Duodenal mucosa (tissue), 2 donors: Measurements from ENCODE around the gene DOCK1.

Experiments
- H3K27ac ChIP-seq: one replicate; pipeline ENCODE4 v1.7.0; 2013; ENCODE audit warnings: low read depth, low read length
- H3K27me3 ChIP-seq, 2 donors: one replicate each; pipeline ENCODE4 v1.7.0; 2013; ENCODE audit warnings: low read length in 2 of 2, control low read depth in 1 of 2; ENCODE audit not compliant: insufficient read depth in 2 of 2, control insufficient read depth in 1 of 2
- H3K36me3 ChIP-seq, 2 donors: one replicate each; pipeline ENCODE4 v1.7.0; 2013; ENCODE audit warnings: low read length in 2 of 2, control low read depth in 1 of 2; ENCODE audit not compliant: insufficient read depth in 2 of 2, control insufficient read depth in 1 of 2
- H3K4me1 ChIP-seq, 2 donors: one replicate each; pipeline ENCODE4 v1.7.0; 2013; ENCODE audit warnings: low read length in 2 of 2, control low read depth in 1 of 2; ENCODE audit not compliant: insufficient read depth in 2 of 2, control insufficient read depth in 1 of 2
- H3K4me3 ChIP-seq, 2 donors: one replicate each; pipeline ENCODE4 v1.7.0; 2013; ENCODE audit warnings: low read length in 2 of 2, low read depth in 1 of 2
- H3K9ac ChIP-seq, 2 donors: one replicate each; pipeline ENCODE4 v1.7.0; 2013; ENCODE audit warnings: low read length in 2 of 2, low read depth in 1 of 2
- H3K9me3 ChIP-seq, 2 donors: one replicate each; pipeline ENCODE4 v1.7.0; 2013; ENCODE audit warnings: low read length in 2 of 2, control low read depth in 1 of 2; ENCODE audit not compliant: control insufficient read depth in 1 of 2

The DOCK1 gene

DNA sequence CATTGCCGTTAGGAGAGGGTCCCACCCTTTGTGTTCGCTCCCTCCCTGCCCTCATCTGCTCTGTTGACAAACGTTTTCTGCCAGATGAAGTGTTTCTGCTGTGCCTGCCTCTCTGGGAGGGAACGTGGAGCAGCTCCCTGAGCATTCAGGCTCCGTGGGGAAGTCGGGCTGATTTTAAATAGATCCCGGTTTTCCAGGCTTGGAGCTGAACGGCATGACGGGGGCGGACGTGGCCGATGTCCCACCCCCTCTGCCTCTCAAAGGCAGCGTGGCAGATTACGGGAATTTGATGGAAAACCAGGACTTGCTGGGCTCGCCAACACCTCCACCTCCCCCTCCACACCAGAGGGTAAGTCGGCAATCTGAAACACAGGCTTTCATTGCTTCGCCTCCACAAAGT lies 542.0 kb downstream of the DOCK1 start:
- Histone ChIP-seq H3K36me3 (peaks cover 0 to 41% of the 10 kb centered on the region in 2 donors), H3K9ac (no peak overlapping the region), H3K27me3 (no peaks in the 10 kb centered on the region), H3K9me3 (no peaks in the 10 kb centered on the region), H3K4me1 (no peaks in the 10 kb centered on the region), H3K4me3 (no peak overlapping the region), H3K27ac (no peak overlapping the region)

DNA sequence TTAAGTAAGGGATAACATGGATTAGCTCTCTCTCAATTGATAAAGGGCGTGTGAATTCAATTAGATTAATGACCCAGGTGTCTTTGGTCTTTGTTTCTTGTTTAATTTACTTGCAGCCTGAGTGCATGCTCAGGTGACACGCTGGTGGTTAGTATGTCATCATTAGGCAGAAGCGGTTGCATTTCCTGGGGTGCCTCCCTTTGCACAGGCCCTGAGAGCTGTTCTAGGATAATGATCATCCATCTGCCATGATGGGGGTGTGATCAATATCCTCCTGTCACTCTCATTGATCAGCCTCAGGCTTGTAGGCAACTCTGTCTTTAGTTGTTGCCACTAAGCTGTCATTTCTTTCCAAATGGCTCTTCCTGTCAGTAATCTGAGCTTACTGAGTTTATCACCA lies 544.3 kb downstream of the DOCK1 start:
- H3K36me3 ChIP-seq = peaks cover 0 to 36% of the 10 kb centered on the region in 2 donors

DNA sequence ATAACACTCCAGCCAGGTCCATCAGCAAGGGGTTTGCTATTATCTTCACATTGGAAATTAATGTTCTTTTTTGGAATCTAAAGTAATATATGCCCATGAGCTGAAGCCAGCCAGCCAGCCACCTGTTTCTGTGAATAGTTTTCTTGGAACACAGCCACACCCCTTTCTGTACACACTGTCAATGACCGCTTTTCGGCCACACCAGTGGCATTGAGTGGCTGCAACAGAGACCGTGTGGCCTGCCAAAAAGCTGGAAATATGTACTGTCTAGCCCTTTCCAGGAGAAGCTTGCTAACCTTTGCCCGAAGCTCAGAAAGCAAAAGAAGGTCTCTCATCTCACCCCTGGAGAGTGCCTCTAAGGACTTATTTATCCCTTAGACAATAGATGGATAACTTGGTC lies 545.4 kb downstream of the DOCK1 start:
- H3K4me1 ChIP-seq = no peaks in the 10 kb centered on the region
- no peak overlapping the region for H3K9ac ChIP-seq
- H3K27ac ChIP-seq = no peak overlapping the region
- no peak overlapping the region for H3K4me3 ChIP-seq
- H3K36me3 ChIP-seq = peaks cover 0 to 27% of the 10 kb centered on the region in 2 donors
- H3K27me3 ChIP-seq = no peaks in the 10 kb centered on the region
- no peaks in the 10 kb centered on the region for H3K9me3 ChIP-seq

More for the DNA sequence above, 544.3 kb downstream of the DOCK1 start:
- no peaks in the 10 kb centered on the region for H3K27me3 ChIP-seq
- no peak overlapping the region for H3K27ac ChIP-seq
- no peaks in the 10 kb centered on the region for H3K4me1 ChIP-seq
- no peak overlapping the region for H3K4me3 ChIP-seq
- H3K9ac ChIP-seq = no peak overlapping the region
- H3K9me3 ChIP-seq = no peaks in the 10 kb centered on the region

DNA sequence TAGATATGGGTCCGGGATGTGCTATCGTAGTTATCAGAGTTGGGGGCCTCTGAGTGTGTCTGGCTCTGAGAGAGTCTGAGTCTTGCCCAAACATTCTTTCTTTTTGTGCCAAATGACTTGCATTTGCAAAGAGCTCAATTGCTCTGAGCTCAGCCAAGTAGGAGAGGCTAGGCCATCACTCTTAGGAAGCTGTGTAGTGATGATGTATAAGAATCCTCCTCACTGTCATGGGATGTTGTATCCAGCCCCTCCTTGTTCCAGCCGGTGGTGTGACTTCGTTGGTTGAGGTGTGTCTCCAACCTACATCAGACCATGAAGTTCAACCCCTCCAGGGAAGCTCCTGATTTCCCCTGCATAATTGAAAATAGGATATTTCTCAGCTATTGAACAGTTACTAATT lies 546.4 kb downstream of the DOCK1 start:
- no peaks in the 10 kb centered on the region for H3K4me1 ChIP-seq
- peaks cover 0 to 27% of the 10 kb centered on the region in 2 donors for H3K36me3 ChIP-seq
- H3K27me3 ChIP-seq = no peaks in the 10 kb centered on the region
- H3K9me3 ChIP-seq = no peaks in the 10 kb centered on the region
- H3K27ac ChIP-seq = no peak overlapping the region
- H3K9ac ChIP-seq = no peak overlapping the region
- no peak overlapping the region for H3K4me3 ChIP-seq

DNA sequence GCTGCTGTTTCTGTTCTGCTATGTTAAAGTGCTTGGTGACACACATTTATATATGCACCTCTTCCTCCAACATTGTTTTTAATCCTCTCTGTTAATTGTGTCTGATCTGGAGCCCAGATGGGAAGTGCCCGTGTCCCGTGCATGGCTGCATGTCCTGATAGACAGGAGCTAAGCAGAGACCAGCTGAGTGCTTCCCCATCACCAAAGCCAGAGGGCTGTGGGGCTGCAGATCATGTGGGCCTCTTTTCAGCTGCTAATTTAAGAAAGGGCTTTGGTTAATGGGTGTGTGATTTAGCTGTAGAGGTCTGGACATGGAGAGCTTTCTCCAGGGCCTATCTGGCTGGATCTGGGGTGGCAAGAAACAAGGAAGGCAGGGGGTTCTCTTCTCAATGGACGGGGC lies 547.3 kb downstream of the DOCK1 start:
- Histone ChIP-seq H3K27ac (no peak overlapping the region), H3K4me3 (no peak overlapping the region), H3K36me3 (peaks cover 0 to 24% of the 10 kb centered on the region in 2 donors), H3K9me3 (no peaks in the 10 kb centered on the region), H3K27me3 (no peaks in the 10 kb centered on the region), H3K9ac (no peak overlapping the region), H3K4me1 (no peaks in the 10 kb centered on the region)

DNA sequence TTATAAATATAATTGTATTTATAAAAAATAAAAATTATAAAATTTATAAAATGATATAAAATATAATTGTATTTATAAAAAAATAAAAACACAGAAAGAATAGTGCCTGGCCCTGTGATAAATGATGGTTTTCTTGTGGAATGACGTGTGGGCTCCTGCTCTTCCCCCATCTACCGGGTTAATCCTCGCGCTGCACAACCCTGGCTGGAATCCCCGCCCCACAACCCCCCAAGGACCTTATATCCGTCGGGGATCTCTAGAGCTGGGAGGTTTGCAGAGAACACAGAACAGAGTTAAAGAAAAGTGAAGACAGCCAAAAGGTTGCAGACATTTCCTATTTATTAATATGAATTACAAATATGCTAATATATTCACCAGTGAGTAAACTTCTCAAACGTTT lies 548.5 kb downstream of the DOCK1 start:
- Histone ChIP-seq H3K4me3 (no peak overlapping the region), H3K27ac (no peak overlapping the region), H3K4me1 (no peaks in the 10 kb centered on the region), H3K36me3 (peaks cover 0 to 14% of the 10 kb centered on the region in 2 donors), H3K9ac (no peak overlapping the region), H3K27me3 (no peaks in the 10 kb centered on the region), H3K9me3 (no peaks in the 10 kb centered on the region)

DNA sequence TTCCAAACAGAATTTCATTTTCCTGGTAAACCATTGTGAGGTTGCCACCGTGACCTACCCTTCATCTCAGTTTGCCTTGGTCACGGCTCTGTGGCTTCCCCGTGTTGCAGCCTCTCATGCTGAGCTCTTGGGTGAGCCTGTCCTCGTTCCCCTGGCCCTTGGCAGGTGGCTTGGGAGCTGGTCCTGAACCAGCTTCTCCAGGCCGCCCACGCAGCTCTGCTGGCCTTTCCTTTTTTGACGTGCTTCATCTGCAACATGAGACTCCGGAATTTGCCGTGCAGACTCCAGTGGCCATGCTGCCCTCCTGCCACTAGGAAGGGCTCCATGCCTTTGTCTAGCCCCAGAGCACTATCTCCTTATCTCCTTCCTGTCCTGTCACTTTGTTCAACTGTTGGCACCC lies 550.9 kb downstream of the DOCK1 start:
- Histone ChIP-seq H3K36me3 (peaks cover 0 to 8% of the 10 kb centered on the region in 2 donors), H3K27ac (no peak overlapping the region), H3K9ac (no peak overlapping the region), H3K4me3 (no peak overlapping the region), H3K4me1 (no peaks in the 10 kb centered on the region), H3K9me3 (no peaks in the 10 kb centered on the region), H3K27me3 (no peaks in the 10 kb centered on the region)

DNA sequence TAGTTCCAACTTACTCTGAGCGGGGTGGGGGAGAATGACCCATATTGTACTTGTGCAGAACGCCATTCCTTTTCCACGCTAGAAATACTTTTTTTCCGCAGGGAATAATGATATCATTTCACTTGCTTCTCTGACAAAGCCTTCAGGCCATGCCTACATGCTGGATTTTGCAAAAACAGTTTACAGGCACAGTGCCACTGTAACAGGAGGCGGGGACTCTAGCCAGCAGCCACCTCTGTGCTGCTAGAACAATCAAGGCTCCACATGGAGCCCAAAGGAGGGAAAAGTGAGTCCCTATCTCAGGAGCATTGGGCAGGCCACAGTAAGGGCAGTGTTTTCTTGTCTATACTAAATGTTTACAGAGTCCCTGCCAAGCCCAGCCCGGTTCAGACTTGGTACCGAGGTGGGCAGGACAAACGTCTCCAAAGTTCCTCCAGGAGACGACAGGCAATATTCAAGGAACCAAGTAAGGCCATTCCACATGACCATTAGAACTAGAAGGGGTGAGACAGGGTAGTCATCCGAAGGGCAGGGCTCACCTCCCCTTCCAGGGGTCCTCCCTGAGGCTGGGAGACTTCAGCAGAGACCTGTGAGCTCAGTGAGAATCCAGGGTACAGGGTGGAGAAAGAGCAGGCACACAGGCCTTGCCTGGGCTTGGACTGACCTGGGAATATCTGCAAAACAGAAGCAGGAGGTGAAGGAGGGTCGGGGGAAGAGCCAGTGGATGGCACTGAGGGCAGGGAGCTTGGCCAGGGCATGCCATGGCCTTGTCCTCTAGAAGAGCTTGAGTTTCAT lies 553.0 kb downstream of the DOCK1 start:
- no peaks in the 10 kb centered on the region for H3K36me3 ChIP-seq
- H3K27ac ChIP-seq = no peak overlapping the region
- H3K27me3 ChIP-seq = no peaks in the 10 kb centered on the region
- no peaks in the 10 kb centered on the region for H3K9me3 ChIP-seq
- H3K9ac ChIP-seq = no peak overlapping the region
- H3K4me1 ChIP-seq = no peaks in the 10 kb centered on the region
- no peak overlapping the region for H3K4me3 ChIP-seq

DNA sequence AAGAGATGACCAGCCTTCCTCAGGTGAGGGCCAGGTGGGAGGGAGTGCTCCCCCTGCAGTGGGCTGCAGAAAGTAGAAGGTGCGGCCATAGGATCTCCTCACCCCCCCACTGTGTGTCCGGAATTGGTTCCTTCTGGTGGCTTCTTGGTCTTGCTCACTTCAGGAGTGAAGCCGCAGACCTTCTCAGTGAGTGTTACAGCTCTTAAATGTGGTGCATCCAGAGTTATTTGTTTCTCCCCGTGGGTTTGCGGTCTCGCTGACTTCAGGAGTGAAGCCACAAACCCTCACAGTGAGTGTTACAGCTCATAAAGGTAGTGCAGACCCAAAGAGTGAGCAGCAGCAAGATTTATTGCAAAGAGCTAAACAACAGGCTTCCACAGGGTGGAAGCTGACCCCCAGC lies 553.6 kb downstream of the DOCK1 start:
- no peak overlapping the region for H3K9ac ChIP-seq
- H3K36me3 ChIP-seq = no peaks in the 10 kb centered on the region
- no peaks in the 10 kb centered on the region for H3K9me3 ChIP-seq
- no peaks in the 10 kb centered on the region for H3K4me1 ChIP-seq
- H3K27me3 ChIP-seq = no peaks in the 10 kb centered on the region
- H3K27ac ChIP-seq = no peak overlapping the region
- no peak overlapping the region for H3K4me3 ChIP-seq

DNA sequence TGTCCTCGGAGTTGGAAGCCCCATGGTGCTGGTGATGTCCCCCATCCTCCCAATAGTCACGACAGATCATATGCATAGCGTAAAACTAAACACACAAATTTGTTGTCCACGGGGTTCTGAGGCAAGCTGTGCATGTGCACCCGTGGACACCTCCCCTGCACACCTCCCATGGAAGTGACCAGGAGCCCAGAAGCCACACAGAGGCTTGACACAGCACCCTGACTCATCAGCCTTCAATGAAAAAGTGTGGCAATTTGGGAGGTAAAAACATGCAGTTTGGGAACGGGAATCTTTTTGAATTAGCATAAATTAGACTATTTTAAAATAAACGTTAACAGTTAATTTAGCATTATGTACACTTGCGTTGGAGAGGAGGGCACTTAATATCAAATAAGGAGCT lies 554.7 kb downstream of the DOCK1 start:
- Histone ChIP-seq H3K4me3 (no peak overlapping the region), H3K9ac (no peak overlapping the region), H3K27me3 (no peaks in the 10 kb centered on the region), H3K9me3 (no peaks in the 10 kb centered on the region), H3K4me1 (no peaks in the 10 kb centered on the region), H3K27ac (no peak overlapping the region), H3K36me3 (no peaks in the 10 kb centered on the region)
